GM21576 (cell line): ENCODE measurements around the gene PEAK3.

Experiments used
- ATAC-seq: cut with Tn5 transposase; IDR thresholded peaks from one replicate; pipeline ENCODE4 v1.9.1; 2021; ENCODE audit warnings: mild to moderate bottlenecking, moderate library complexity; ENCODE audit not compliant: unreplicated experiment

The PEAK3 gene

GRCh38 chr19:2315818-2316353 lies 33.9 kb upstream of the PEAK3 start:
- no peak for ATAC-seq

- no peak for ATAC-seq
Measured at GRCh38 chr19:2315121-2315817, 33.3 kb upstream of the PEAK3 start.

- no peak for ATAC-seq
Measured at GRCh38 chr19:2312820-2313501, 31.0 kb upstream of the PEAK3 start.

GRCh38 chr19:2311093-2311492 lies 29.1 kb upstream of the PEAK3 start:
- ATAC-seq = no peak

- ATAC-seq = no peak
Measured at GRCh38 chr19:2309734-2310362, 27.9 kb upstream of the PEAK3 start.

- ATAC-seq = no peak
Measured at GRCh38 chr19:2308114-2308556, 26.2 kb upstream of the PEAK3 start, which contains the start of gene LINGO3. Gene LINGO3, minus strand, starts transcription at chr19:2308154. Its CDS starts 16,378 bp downstream, at chr19:2291776.

- no peak for ATAC-seq
Measured at GRCh38 chr19:2307518-2308012, 25.6 kb upstream of the PEAK3 start.

GRCh38 chr19:2306971-2307370 lies 25.0 kb upstream of the PEAK3 start:
- ATAC-seq = no peak

- ATAC-seq = no peak
Measured at GRCh38 chr19:2306281-2306806, 24.4 kb upstream of the PEAK3 start.

GRCh38 chr19:2305452-2306280 lies 23.7 kb upstream of the PEAK3 start:
- no peak for ATAC-seq

GRCh38 chr19:2303211-2303798 lies 21.3 kb upstream of the PEAK3 start:
- ATAC-seq = no peak

GRCh38 chr19:2302319-2303210 lies 20.6 kb upstream of the PEAK3 start:
- no peak for ATAC-seq

GRCh38 chr19:2300533-2300932 lies 18.6 kb upstream of the PEAK3 start:
- no peak for ATAC-seq

- no peak for ATAC-seq
Measured at GRCh38 chr19:2296141-2296540, 14.2 kb upstream of the PEAK3 start.

GRCh38 chr19:2294687-2295335 lies 12.8 kb upstream of the PEAK3 start:
- no peak for ATAC-seq

- ATAC-seq = no peak
Measured at GRCh38 chr19:2291185-2291751, 9.3 kb upstream of the PEAK3 start.

- ATAC-seq = no peak
Measured at GRCh38 chr19:2290441-2291184, 8.6 kb upstream of the PEAK3 start.
